GM18951 (cell line): ENCODE measurements around the gene TIMP2.
"Not testable (repeated sequence)": the region's sequence is repeated elsewhere in the genome, so short reads cannot be mapped to it uniquely, and the experiment has no call there.

Source experiments
- POLR2A ChIP-seq: IDR thresholded peaks from 4 replicates; pipeline ENCODE4 v1.6.1; 2011; ENCODE audit warnings: mild to moderate bottlenecking; ENCODE audit not compliant: insufficient read length, insufficient read depth; ENCODE audit errors: extremely low read depth
- in situ Hi-C: fragments of 300-500 bp; cut with MboI; formaldehyde crosslinking; loops from one replicate; pipeline ENCODE4 v1.12.0; 2022; ENCODE audit warnings: low sequenced_read_pairs, mixed read lengths, inconsistent platforms; ENCODE audit not compliant: unreplicated experiment

TIMP2 gene

GRCh38 chr17:78917451-78918275 is 7.5 kb downstream of the TIMP2 start:
- no peak for TF ChIP-seq POLR2A
- in situ Hi-C loops: no loop called here

GRCh38 chr17:78915872-78916632 is 9.1 kb downstream of the TIMP2 start:
- in situ Hi-C loops: no loop called here
- TF ChIP-seq POLR2A: no peak

DNA sequence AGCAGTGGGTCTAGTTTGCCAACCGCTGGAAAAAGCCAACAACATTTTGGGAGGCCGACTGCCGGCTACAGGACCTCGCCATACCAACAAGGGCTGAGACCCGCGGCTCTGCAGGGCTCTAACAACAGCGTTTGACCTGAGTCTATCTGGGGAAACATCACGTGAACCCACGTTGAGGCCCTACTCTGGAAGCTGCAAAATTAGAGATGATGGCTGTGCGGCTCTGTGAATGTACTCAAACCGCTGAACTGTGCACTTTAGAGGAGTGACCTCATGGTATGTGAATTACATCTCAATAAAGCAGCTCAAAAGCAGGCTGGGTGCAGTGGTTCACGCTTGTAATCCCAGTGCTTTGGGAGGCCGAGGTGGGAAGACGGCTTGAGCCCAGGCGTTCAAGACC is 12.1 kb downstream of the TIMP2 start:
- in situ Hi-C loops: no loop called here
- no peak for TF ChIP-seq POLR2A

GRCh38 chr17:78912082-78912481 is 13.1 kb downstream of the TIMP2 start:
- no peak for TF ChIP-seq POLR2A
- in situ Hi-C loops: no loop called here

GRCh38 chr17:78911543-78911942 is 13.6 kb downstream of the TIMP2 start:
- in situ Hi-C loops: not testable (repeated sequence)

DNA sequence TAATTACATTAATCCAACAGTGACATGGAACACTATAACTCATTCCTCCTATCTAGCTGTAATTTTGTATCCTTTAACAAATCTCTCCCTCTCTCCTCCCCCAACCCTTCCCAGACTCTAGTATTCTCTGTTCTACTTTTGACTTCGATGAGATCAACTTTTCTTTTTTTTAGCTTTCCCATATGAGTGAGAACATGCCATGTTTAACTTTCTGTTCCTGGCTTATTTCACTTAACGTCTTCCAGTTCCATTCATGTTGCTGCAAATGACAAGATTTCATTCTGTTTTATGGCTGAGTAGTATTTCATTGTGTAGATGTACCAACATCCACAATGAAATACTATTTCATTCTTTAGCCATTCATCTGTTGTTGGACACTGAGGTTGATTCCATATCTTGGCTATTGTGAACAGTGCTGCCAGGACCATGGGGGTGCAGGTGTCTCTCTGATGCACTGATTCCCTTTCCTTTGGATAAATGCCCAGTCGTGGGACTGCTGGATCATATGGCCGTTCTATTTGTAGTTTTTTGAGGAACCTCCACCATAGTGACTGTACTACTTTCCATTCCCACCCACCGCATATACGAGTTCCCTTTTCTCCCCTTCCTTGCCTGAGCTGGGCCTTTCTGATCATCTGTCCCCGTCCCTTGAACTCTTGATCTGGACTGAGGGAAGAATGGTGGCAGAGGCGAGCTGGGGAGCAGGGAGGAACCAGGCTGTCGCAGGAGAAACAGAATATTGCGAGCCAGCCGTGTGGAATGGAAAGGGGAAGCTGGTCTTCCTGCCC is 14.5 kb downstream of the TIMP2 start:
- TF ChIP-seq POLR2A: no peak
- in situ Hi-C loops: no loop called here

DNA sequence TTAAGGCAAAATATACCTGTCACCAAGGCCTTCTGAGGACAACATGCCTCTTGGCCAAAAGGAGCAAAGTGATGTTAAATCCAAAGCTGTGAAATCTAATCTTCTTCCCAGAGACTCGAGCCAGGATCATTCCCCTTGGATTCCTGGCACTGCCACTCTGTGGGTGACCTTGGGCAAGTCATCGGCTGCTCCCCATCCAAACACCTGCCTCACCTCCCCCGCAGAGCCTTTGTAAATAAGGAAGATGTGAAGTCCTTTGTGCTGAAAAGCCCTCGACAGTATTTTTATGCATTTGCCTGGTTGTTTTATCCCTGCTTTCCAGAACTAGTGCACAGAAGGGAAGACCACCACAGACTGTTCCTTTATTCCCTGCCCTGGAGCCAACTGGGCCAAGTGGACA is 16.8 kb downstream of the TIMP2 start:
- in situ Hi-C loops: no loop called here
- TF ChIP-seq POLR2A: no peak

DNA sequence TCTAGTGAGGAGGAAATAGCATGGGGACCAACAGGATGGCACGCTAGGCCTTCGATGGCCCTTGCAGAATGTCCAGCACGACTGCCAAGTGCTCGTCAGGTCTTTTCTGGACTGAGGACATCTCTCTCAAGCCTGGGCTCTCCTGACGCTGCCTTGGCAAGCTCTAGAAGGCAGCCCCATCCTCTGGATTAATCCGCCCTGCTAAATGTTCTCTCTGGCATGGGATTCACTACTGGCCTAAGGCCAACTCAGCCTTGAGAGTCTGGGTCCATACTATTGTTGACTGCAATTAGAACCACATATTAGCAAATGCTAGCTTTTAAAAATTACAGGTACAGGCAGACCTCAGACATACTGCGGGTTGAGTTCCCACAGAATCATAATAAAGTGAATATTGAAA is 19.6 kb downstream of the TIMP2 start:
- TF ChIP-seq POLR2A: no peak
- in situ Hi-C loops: no loop called here

DNA sequence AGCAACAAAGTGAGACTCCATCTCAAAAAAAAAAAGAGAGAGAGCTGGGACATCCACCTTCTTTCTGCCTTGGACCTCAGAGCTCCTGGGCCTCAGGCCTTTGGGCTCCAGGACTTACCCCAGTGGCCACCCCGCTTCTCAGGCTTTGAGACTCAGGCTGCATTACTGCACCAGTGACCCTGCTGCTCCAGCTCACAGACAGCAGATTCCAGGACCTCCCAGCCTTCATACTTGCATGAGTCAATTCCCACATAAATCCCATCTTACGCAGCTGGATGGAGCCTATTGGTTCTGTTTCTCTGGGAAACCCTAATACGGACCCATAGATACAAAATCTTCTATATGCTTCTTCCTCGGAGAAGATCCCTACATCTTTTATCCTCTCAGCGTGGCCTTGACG is 20.1 kb downstream of the TIMP2 start:
- TF ChIP-seq POLR2A: no peak
- in situ Hi-C loops: no loop called here

DNA sequence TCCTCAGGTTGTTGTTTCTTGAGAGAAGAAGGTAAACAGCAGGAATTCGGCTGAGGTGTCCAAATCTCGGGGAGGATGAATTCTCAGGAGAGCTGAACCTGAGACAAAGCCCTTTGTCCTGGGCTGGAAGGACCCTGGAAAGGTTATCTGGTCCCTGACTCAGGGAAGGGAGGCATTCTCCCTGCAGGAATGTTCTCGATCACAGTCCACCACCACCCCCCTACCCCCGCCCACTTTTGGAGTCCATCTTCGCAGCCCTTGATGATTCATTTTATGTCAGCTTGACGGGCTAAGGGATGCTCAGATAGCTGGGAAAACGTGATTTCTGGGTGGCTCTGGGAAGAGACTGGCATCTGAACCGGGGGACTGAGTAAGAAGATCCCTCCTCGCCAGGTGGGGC is 20.8 kb downstream of the TIMP2 start:
- no peak for TF ChIP-seq POLR2A
- in situ Hi-C loops: no loop called here

DNA sequence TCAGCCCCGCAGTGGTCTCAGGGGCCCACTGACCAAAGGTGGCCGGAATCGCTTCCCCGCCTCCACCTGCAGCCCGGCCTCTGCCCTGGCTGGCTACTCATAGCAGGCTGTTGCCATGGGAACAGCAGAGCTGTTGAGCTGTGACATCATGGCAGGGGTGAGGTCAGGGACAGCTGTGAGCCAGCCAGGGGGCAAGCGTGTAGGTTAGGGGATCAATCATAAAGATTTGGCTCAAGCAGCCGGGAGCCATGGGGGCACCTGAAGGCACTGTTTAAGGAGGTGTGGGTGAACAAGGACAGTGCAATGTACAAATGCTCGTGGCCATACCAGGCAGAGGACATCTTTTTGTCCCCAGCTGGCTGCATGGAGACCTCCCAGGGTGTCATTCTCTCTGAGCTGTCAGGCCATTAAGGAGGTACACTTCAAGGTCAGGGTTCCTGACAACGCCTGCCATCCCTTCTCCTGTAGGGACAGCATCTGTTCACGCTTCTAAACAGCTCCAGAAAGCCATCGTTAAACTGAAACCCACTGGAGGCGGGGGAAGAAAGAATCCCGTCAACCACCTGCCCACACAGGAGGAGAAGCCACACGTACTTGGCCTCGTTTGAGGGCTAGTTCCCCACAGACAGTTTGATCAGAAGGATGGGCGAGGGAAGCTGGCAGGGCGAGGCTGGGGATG is 21.9 kb downstream of the TIMP2 start, which contains the start of gene CEP295NL:
TSS of gene CEP295NL (minus strand) at position 101 of the 679 bp plus-strand sequence. CDS start 1,373 bp downstream, outside the sequence.
- in situ Hi-C loops: no loop called here
- TF ChIP-seq POLR2A: no peak

DNA sequence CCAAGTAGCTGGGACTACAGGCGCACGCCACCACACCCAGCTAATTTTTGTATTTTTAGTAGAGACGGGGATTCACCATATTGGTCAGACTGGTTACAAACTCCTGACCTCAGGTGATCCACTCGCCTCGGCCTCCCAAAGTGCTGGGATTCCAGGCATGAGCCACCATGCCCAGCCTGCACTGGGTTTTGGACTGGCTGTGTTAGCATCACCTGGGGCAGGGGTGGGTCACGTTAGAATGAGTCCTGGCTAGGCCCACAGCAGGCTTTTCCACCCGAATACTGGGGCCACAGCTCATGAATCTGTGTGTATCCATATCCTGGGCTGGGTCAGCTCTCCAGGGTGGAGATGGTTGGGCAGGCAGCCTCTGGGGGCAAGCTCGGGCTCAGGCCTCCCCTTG is 23.0 kb downstream of the TIMP2 start:
- in situ Hi-C loops: not testable (repeated sequence)

DNA sequence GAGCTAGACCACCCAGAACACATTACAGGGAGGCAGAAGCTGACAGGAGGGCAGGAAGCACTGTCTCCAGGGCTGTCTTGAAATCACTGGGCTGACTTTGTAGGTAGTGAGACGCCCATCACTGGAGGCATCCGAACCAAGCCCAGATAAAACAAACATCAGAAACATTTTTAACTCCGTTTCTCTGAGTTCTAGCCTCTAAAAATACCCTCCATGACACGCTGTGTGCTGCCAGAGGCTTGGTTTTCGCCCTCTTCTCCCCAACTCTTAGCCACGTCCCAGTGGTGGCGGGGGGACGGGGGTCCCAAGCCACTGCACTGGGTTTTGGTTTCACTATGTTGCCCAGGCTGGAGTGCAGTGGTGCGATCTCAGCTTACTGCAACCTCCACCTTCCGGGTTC is 23.4 kb downstream of the TIMP2 start:
- no peak for TF ChIP-seq POLR2A
- in situ Hi-C loops: no loop called here
